ENCODE data around the gene LCN9. TPM values are rescaled to one million over a fixed set of nuclear protein-coding genes. Genes with fewer than 3 reads are reported as not detected.

The LCN9 gene
- total RNA-seq, 1 experiment from 2014 or later: 2.6 TPM

DNA sequence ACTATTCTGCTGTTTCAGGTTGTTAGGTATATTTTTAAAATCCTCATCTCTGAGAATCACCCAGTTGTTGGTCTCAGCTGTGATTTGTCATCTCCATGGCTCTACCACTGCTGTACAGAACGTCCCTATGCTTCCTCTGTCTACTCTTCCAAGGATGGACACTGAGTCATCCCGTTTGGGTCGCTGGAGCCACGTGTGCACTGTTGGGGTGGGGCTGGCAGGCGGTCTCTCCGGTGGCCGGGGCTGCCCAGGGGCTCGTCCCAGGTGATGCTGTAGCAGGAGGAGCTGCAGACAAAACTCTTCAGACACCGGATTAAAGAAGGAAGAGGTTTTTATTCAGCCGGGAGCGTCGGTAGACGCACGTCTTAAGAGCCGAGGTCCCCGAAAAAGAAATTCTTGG lies 16.9 kb downstream of the LCN9 start (continued):
- TF ChIP-seq, protein P1, sequence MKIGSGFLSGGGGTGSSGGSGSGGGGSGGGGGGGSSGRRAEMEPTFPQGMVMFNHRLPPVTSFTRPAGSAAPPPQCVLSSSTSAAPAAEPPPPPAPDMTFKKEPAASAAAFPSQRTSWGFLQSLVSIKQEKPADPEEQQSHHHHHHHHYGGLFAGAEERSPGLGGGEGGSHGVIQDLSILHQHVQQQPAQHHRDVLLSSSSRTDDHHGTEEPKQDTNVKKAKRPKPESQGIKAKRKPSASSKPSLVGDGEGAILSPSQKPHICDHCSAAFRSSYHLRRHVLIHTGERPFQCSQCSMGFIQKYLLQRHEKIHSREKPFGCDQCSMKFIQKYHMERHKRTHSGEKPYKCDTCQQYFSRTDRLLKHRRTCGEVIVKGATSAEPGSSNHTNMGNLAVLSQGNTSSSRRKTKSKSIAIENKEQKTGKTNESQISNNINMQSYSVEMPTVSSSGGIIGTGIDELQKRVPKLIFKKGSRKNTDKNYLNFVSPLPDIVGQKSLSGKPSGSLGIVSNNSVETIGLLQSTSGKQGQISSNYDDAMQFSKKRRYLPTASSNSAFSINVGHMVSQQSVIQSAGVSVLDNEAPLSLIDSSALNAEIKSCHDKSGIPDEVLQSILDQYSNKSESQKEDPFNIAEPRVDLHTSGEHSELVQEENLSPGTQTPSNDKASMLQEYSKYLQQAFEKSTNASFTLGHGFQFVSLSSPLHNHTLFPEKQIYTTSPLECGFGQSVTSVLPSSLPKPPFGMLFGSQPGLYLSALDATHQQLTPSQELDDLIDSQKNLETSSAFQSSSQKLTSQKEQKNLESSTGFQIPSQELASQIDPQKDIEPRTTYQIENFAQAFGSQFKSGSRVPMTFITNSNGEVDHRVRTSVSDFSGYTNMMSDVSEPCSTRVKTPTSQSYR (CRISPR knock-in tag; IDR thresholded peaks at IDR 0.05): no peak
- TF ChIP-seq, protein P2, sequence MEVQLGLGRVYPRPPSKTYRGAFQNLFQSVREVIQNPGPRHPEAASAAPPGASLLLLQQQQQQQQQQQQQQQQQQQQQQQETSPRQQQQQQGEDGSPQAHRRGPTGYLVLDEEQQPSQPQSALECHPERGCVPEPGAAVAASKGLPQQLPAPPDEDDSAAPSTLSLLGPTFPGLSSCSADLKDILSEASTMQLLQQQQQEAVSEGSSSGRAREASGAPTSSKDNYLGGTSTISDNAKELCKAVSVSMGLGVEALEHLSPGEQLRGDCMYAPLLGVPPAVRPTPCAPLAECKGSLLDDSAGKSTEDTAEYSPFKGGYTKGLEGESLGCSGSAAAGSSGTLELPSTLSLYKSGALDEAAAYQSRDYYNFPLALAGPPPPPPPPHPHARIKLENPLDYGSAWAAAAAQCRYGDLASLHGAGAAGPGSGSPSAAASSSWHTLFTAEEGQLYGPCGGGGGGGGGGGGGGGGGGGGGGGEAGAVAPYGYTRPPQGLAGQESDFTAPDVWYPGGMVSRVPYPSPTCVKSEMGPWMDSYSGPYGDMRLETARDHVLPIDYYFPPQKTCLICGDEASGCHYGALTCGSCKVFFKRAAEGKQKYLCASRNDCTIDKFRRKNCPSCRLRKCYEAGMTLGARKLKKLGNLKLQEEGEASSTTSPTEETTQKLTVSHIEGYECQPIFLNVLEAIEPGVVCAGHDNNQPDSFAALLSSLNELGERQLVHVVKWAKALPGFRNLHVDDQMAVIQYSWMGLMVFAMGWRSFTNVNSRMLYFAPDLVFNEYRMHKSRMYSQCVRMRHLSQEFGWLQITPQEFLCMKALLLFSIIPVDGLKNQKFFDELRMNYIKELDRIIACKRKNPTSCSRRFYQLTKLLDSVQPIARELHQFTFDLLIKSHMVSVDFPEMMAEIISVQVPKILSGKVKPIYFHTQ (CRISPR knock-in tag; IDR thresholded peaks at IDR 0.05): no peak
- TF ChIP-seq TEAD4 (CRISPR knock-in tag; IDR thresholded peaks at IDR 0.05) (no peak), ELF4 (CRISPR knock-in tag; IDR thresholded peaks at IDR 0.05; ENCODE audit: low read depth) (no peak), OVOL2 (CRISPR knock-in tag; IDR thresholded peaks at IDR 0.05; ENCODE audit: borderline replicate concordance) (no peak), TCF7 (CRISPR knock-in tag; IDR thresholded peaks at IDR 0.05; ENCODE audit: low read depth) (no peak)
- TF ChIP-seq, protein P3, sequence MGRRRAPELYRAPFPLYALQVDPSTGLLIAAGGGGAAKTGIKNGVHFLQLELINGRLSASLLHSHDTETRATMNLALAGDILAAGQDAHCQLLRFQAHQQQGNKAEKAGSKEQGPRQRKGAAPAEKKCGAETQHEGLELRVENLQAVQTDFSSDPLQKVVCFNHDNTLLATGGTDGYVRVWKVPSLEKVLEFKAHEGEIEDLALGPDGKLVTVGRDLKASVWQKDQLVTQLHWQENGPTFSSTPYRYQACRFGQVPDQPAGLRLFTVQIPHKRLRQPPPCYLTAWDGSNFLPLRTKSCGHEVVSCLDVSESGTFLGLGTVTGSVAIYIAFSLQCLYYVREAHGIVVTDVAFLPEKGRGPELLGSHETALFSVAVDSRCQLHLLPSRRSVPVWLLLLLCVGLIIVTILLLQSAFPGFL (CRISPR knock-in tag; IDR thresholded peaks at IDR 0.05; ENCODE audit: borderline replicate concordance): no peak

DNA sequence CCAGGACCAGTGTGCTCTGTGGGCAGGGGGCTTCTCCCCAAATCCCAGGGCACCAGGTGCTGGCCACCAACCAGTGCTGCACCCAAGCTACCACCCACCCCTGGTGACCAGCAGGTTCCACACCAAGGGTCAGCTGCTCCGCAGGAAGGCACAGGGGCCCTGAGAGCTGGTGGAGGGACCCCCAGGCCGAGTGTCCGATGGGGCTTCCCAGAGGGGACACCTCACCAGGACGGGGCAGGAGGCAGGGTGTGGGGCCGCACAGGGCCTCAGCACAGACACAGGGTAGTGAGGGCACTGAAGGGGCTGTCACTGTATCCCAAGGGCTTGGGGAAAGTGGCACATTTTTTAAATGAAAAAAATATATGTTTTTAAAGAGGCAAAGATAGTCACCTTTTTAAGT lies 18.1 kb downstream of the LCN9 start:
- no peaks in the 10 kb centered on the region; the same call in 1 of the 2 replicates for H3K27me3 Mint-ChIP-seq (ENCODE audit: low read depth)
- POLR2A ChIA-PET: no interaction called here
- no peak overlapping the region for H3K4me3 Mint-ChIP-seq
- CTCF ChIA-PET: no interaction called here
- H3K4me1 Mint-ChIP-seq: peaks cover 24% of the 10 kb centered on the region
- H3K36me3 Mint-ChIP-seq: no peaks in the 10 kb centered on the region
- H3K9me3 Mint-ChIP-seq: peaks cover 3% of the 10 kb centered on the region; the same call in 1 of the 2 replicates
- H3K27ac Mint-ChIP-seq: no peak overlapping the region
- ATAC-seq (no peak), DNase-seq (ENCODE audit: low spot score) (no peak)
- TF ChIP-seq FOXJ3 (CRISPR knock-in tag; IDR thresholded peaks at IDR 0.05; ENCODE audit: borderline replicate concordance) (no peak), MYBL2 (CRISPR knock-in tag; IDR thresholded peaks at IDR 0.05) (no peak), ZNF396 (CRISPR knock-in tag; IDR thresholded peaks at IDR 0.05; ENCODE audit: borderline replicate concordance) (no peak), NFE2L1 (CRISPR knock-in tag; IDR thresholded peaks at IDR 0.05) (no peak), FOXP1 (CRISPR knock-in tag; IDR thresholded peaks at IDR 0.05; ENCODE audit: borderline replicate concordance) (no peak), CREB1 (CRISPR knock-in tag; IDR thresholded peaks at IDR 0.05) (no peak), FOXK1 (CRISPR knock-in tag; IDR thresholded peaks at IDR 0.05) (no peak), EMX1 (CRISPR knock-in tag; IDR thresholded peaks at IDR 0.05) (no peak), HMGA2 (CRISPR knock-in tag; IDR thresholded peaks at IDR 0.05) (no peak), TEAD4 (CRISPR knock-in tag; IDR thresholded peaks at IDR 0.05) (no peak)
- TF ChIP-seq, protein P4, sequence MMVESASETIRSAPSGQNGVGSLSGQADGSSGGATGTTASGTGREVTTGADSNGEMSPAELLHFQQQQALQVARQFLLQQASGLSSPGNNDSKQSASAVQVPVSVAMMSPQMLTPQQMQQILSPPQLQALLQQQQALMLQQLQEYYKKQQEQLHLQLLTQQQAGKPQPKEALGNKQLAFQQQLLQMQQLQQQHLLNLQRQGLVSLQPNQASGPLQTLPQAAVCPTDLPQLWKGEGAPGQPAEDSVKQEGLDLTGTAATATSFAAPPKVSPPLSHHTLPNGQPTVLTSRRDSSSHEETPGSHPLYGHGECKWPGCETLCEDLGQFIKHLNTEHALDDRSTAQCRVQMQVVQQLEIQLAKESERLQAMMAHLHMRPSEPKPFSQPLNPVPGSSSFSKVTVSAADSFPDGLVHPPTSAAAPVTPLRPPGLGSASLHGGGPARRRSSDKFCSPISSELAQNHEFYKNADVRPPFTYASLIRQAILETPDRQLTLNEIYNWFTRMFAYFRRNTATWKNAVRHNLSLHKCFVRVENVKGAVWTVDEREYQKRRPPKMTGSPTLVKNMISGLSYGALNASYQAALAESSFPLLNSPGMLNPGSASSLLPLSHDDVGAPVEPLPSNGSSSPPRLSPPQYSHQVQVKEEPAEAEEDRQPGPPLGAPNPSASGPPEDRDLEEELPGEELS (CRISPR knock-in tag; IDR thresholded peaks at IDR 0.05): no peak
- TF ChIP-seq, protein P5, sequence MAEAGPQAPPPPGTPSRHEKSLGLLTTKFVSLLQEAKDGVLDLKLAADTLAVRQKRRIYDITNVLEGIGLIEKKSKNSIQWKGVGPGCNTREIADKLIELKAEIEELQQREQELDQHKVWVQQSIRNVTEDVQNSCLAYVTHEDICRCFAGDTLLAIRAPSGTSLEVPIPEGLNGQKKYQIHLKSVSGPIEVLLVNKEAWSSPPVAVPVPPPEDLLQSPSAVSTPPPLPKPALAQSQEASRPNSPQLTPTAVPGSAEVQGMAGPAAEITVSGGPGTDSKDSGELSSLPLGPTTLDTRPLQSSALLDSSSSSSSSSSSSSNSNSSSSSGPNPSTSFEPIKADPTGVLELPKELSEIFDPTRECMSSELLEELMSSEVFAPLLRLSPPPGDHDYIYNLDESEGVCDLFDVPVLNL (CRISPR knock-in tag; IDR thresholded peaks at IDR 0.05; ENCODE audit: borderline replicate concordance, low read depth): no peak
- TF ChIP-seq, protein P6, sequence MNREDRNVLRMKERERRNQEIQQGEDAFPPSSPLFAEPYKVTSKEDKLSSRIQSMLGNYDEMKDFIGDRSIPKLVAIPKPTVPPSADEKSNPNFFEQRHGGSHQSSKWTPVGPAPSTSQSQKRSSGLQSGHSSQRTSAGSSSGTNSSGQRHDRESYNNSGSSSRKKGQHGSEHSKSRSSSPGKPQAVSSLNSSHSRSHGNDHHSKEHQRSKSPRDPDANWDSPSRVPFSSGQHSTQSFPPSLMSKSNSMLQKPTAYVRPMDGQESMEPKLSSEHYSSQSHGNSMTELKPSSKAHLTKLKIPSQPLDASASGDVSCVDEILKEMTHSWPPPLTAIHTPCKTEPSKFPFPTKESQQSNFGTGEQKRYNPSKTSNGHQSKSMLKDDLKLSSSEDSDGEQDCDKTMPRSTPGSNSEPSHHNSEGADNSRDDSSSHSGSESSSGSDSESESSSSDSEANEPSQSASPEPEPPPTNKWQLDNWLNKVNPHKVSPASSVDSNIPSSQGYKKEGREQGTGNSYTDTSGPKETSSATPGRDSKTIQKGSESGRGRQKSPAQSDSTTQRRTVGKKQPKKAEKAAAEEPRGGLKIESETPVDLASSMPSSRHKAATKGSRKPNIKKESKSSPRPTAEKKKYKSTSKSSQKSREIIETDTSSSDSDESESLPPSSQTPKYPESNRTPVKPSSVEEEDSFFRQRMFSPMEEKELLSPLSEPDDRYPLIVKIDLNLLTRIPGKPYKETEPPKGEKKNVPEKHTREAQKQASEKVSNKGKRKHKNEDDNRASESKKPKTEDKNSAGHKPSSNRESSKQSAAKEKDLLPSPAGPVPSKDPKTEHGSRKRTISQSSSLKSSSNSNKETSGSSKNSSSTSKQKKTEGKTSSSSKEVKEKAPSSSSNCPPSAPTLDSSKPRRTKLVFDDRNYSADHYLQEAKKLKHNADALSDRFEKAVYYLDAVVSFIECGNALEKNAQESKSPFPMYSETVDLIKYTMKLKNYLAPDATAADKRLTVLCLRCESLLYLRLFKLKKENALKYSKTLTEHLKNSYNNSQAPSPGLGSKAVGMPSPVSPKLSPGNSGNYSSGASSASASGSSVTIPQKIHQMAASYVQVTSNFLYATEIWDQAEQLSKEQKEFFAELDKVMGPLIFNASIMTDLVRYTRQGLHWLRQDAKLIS (CRISPR knock-in tag; IDR thresholded peaks at IDR 0.05; ENCODE audit: borderline replicate concordance): no peak
- TF ChIP-seq, protein P7, sequence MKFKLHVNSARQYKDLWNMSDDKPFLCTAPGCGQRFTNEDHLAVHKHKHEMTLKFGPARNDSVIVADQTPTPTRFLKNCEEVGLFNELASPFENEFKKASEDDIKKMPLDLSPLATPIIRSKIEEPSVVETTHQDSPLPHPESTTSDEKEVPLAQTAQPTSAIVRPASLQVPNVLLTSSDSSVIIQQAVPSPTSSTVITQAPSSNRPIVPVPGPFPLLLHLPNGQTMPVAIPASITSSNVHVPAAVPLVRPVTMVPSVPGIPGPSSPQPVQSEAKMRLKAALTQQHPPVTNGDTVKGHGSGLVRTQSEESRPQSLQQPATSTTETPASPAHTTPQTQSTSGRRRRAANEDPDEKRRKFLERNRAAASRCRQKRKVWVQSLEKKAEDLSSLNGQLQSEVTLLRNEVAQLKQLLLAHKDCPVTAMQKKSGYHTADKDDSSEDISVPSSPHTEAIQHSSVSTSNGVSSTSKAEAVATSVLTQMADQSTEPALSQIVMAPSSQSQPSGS (CRISPR knock-in tag; IDR thresholded peaks at IDR 0.05; ENCODE audit: borderline replicate concordance, low read depth): no peak

Measured in WTC11 (cell line).